Testis (tissue), 2 donors: ENCODE data around the gene RHPN2.

ENCODE experiments used
- CTCF ChIP-seq, 3 experiments: fragments of 450-650 bp in 2 of 3; fragments of 200-600 bp in 1 of 3; sonication (generic) in 1 of 3; IDR thresholded peaks; one replicate each; pipeline ENCODE4 v1.5.1; 2016 to 2019; ENCODE audit warnings: antibody characterized with exemption in 3 of 3, mild to moderate bottlenecking in 2 of 3, moderate library complexity in 1 of 3
- POLR2A ChIP-seq: fragments of 450-650 bp; IDR thresholded peaks from one replicate; pipeline ENCODE4 v1.6.1; 2017; ENCODE audit warnings: antibody characterized with exemption, mild to moderate bottlenecking, moderate library complexity

- TF ChIP-seq CTCF (IDR thresholded peaks at IDR 0.05) (no peak), POLR2A (no peak)
Measured at GRCh38 chr19:33064792-33065550, at the start of gene RHPN2.
